Endothelial cell of umbilical vein (primary cell): Measurements from ENCODE around the gene LONP2. TPM values are rescaled to one million over a fixed set of nuclear protein-coding genes. Genes with fewer than 3 reads are reported as not detected.

Experiments
- BruUV-seq: library from RNA; stranded (reverse); fragments of 400-500 nt; replicated peaks from 2 replicates; lab custom pipeline; 2021; lab: Mats Ljungman, UMichigan
- CTCF ChIA-PET: fragments of 300-600, 350-600 bp; sonication (Branson Sonifier 250); formaldehyde crosslinking; loops from one replicate; lab custom pipeline; 2021; ENCODE audit warnings: antibody characterized with exemption, inconsistent platforms; lab: Charles Lee
- POLR2A ChIA-PET: fragments of 300-600, 350-600 bp; sonication (Branson Sonifier 250); formaldehyde crosslinking; loops from one replicate; lab custom pipeline; 2021; ENCODE audit warnings: antibody characterized with exemption, inconsistent platforms; lab: Charles Lee
- DNase-seq: peaks from one replicate; pipeline ENCODE4 v3.0.0-alpha.2; 2011; ENCODE audit warnings: low read depth, low spot score
- FAIRE-seq: peaks from 2 replicates; lab custom pipeline; 2011; peaks lifted over from hg19 to GRCh38; lab: Jason Lieb, UNC
- H2AFZ ChIP-seq: 2 replicates; pipeline ENCODE4 v1.6.0; 2012; ENCODE audit warnings: low read depth, low read length, control low read depth, inconsistent platforms
- H3K27ac ChIP-seq: 2 replicates; pipeline ENCODE4 v1.5.1; 2011; ENCODE audit warnings: low read depth, mild to moderate bottlenecking, control low read depth, low read length, moderate library complexity; ENCODE audit not compliant: insufficient read depth
- H3K27me3 ChIP-seq, 2 experiments: 2 replicates each; pipeline versions ENCODE4 v1.6.0 to v1.6.1; 2011; ENCODE audit warnings: low read length in 2 of 2, mixed read lengths in 1 of 2; ENCODE audit not compliant: control insufficient read depth in 2 of 2, insufficient read depth in 2 of 2
- H3K36me3 ChIP-seq, 2 experiments: 2 replicates in 1 of 2; 3 replicates in 1 of 2; pipeline ENCODE4 v1.5.1; 2011; ENCODE audit warnings: low read length in 2 of 2, mild to moderate bottlenecking in 1 of 2, moderate library complexity in 1 of 2; ENCODE audit not compliant: control insufficient read depth in 2 of 2, insufficient read depth in 2 of 2; ENCODE audit errors: extremely low read depth in 1 of 2
- H3K4me1 ChIP-seq: 3 replicates; pipeline ENCODE4 v1.5.1; 2011; ENCODE audit warnings: mild to moderate bottlenecking, low read length; ENCODE audit not compliant: control insufficient read depth, insufficient read depth; ENCODE audit errors: extremely low read depth
- H3K4me2 ChIP-seq: 2 replicates; pipeline ENCODE4 v1.6.1; 2011; ENCODE audit warnings: low read length, control low read depth, mixed read lengths; ENCODE audit not compliant: insufficient read depth
- H3K4me3 ChIP-seq, 3 experiments: fragments of 200-600 bp in 1 of 3; sonication (generic), shearing (Covaris generic) in 1 of 3; replicated peaks in 1 of 3; 2 replicates each; pipeline ENCODE4 v1.5.1; 2011 to 2016; ENCODE audit warnings: control low read depth in 3 of 3, low read length in 3 of 3, mild to moderate bottlenecking in 2 of 3, inconsistent platforms in 1 of 3, low read depth in 1 of 3, moderate library complexity in 1 of 3; ENCODE audit not compliant: insufficient read depth in 1 of 3
- H3K79me2 ChIP-seq: 2 replicates; pipeline ENCODE4 v1.6.0; 2012; ENCODE audit warnings: low read length, inconsistent platforms; ENCODE audit not compliant: control insufficient read depth, insufficient read depth
- H3K9ac ChIP-seq: replicated peaks from 2 replicates; pipeline ENCODE3; 2011; ENCODE audit warnings: low read length, control low read depth; ENCODE audit not compliant: insufficient read depth; ENCODE audit errors: extremely low read depth
- H3K9me1 ChIP-seq: replicated peaks from 3 replicates; pipeline ENCODE4 v1.6.0; 2011; ENCODE audit warnings: mild to moderate bottlenecking, low read length; ENCODE audit not compliant: control insufficient read depth, insufficient read depth; ENCODE audit errors: extremely low read depth
- H3K9me3 ChIP-seq: replicated peaks from 2 replicates; pipeline ENCODE4 v1.5.1; 2012; ENCODE audit warnings: low read length, inconsistent platforms; ENCODE audit not compliant: control insufficient read depth, insufficient read depth
- H4K20me1 ChIP-seq: replicated peaks from 2 replicates; pipeline ENCODE3; 2011; ENCODE audit warnings: mild to moderate bottlenecking, low read length; ENCODE audit not compliant: control insufficient read depth, insufficient read depth; ENCODE audit errors: extremely low read depth
- CTCF ChIP-seq, 2 donors: IDR thresholded peaks; 1 replicate in 1 of 2; 2 replicates in 1 of 2; pipeline ENCODE4 v1.5.1; 2011; ENCODE audit warnings: low read length in 2 of 2, mild to moderate bottlenecking in 2 of 2, moderate library complexity in 2 of 2, control low read depth in 1 of 2, inconsistent platforms in 1 of 2, low read depth in 1 of 2; ENCODE audit not compliant: insufficient read depth in 1 of 2; ENCODE audit errors: extremely low read depth in 1 of 2
- EZH2 ChIP-seq: IDR thresholded peaks from 2 replicates; pipeline ENCODE4 v1.6.1; 2012; ENCODE audit warnings: borderline replicate concordance, low read depth, mild to moderate bottlenecking, moderate library complexity, low read length, inconsistent platforms; ENCODE audit not compliant: severe bottlenecking
- FOS ChIP-seq: IDR thresholded peaks from 2 replicates; pipeline ENCODE4 v1.6.1; 2011; ENCODE audit warnings: mild to moderate bottlenecking, low read length, moderate library complexity, borderline replicate concordance; ENCODE audit not compliant: insufficient read depth
- GATA2 ChIP-seq: IDR thresholded peaks from 2 replicates; pipeline ENCODE4 v1.7.0; 2011; ENCODE audit warnings: low read depth, mild to moderate bottlenecking, moderate library complexity, mixed read lengths, low read length; ENCODE audit not compliant: insufficient read length, insufficient read depth
- JUN ChIP-seq: IDR thresholded peaks from 2 replicates; pipeline ENCODE4 v1.6.1; 2011; ENCODE audit warnings: borderline replicate concordance, low read depth; ENCODE audit not compliant: insufficient read length, insufficient read depth
- MAX ChIP-seq: IDR thresholded peaks from 2 replicates; pipeline ENCODE4 v1.6.1; 2011; ENCODE audit not compliant: insufficient read depth, insufficient read length
- MYC ChIP-seq: IDR thresholded peaks from one replicate; pipeline ENCODE4 v1.6.1; 2011; ENCODE audit warnings: mild to moderate bottlenecking, low read depth, low read length
- POLR2A ChIP-seq: IDR thresholded peaks from 2 replicates; pipeline ENCODE4 v1.6.1; 2012; ENCODE audit warnings: low read depth, mild to moderate bottlenecking, control low read depth, low read length
- POLR2AphosphoS5 ChIP-seq: IDR thresholded peaks from 2 replicates; pipeline ENCODE4 v1.6.1; 2012; ENCODE audit warnings: low read depth, mild to moderate bottlenecking, control low read depth, low read length, moderate library complexity; ENCODE audit not compliant: insufficient read depth
- dilution Hi-C: fragments of 300-500 bp; cut with MboI; formaldehyde crosslinking; loops from one replicate; pipeline ENCODE4 v1.15.0; 2019; ENCODE audit warnings: low sequenced_read_pairs; ENCODE audit not compliant: extremely low pct_ligation_motif_present
- intact Hi-C: fragments of 100-400 bp; cut with micrococcal nuclease; formaldehyde crosslinking; loops from one replicate; pipeline ENCODE4 v1.10.0; 2022
- polyA plus RNA-seq, 4 experiments: library from polyadenylated mRNA; depleted of rRNA in 3 of 4; stranded (reverse) in 3 of 4; unstranded in 1 of 4; fragments of >200 nt; gene quantifications; 2 replicates each; pipeline versions ENCODE4 v1.2.1 to v1.2.3, GENCODE V29; 2011 to 2012; ENCODE audit warnings: missing spikeins in 1 of 4
- total RNA-seq: library from RNA; stranded (reverse); gene quantifications from 2 replicates; pipeline ENCODE4 v1.2.3, GENCODE V29; 2021

The LONP2 gene
- total and polyA plus RNA-seq, 2 donors (not counting 3 experiments of a cell fraction or from before 2014, with no cell fraction given): 13.5 to 38.4 TPM

- ChIA-PET POLR2A (no interaction called here), CTCF (interaction anchor here (1.4 to 1.5 kb wide), 2 partner anchors 18 to 30 kb away, joined by 3 to 4 read pairs; no protein-coding TSS in a partner anchor)
- TF ChIP-seq CTCF (IDR thresholded peaks at IDR 0.05; ENCODE audit: extremely low read depth in 1 of 2, insufficient read depth in 1 of 2, low read depth in 1 of 2, low read length in 2 of 2): no peak
- TF ChIP-seq POLR2AphosphoS5: no peak
- TF ChIP-seq JUN: no peak
- TF ChIP-seq EZH2: no peak
- no peak for TF ChIP-seq GATA2
- TF ChIP-seq FOS: no peak
- no peak for TF ChIP-seq MAX
- no peak for TF ChIP-seq POLR2A
- no peak for TF ChIP-seq MYC
- intact Hi-C loops: no loop called here
- Histone ChIP-seq H2AFZ (no peak overlapping the region), H3K36me3 (peaks cover 5 to 13% of the 10 kb centered on the region in 2 experiments), H3K4me1 (no peaks in the 10 kb centered on the region), H4K20me1 (no peaks in the 10 kb centered on the region), H3K27me3 (no peaks in the 10 kb centered on the region), H3K9me1 (no peaks in the 10 kb centered on the region), H3K27ac (no peak overlapping the region), H3K79me2 (no peaks in the 10 kb centered on the region), H3K9ac (no peak overlapping the region), H3K4me3 (no peak overlapping the region), H3K4me2 (no peak overlapping the region), H3K9me3 (no peaks in the 10 kb centered on the region)
- dilution Hi-C loops: no loop called here
- BruUV-seq: no TSS peak
- DNase-seq (no peak), FAIRE-seq (no peak)
Measured at GRCh38 chr16:48300391-48300856, 56.3 kb downstream of the LONP2 start.
